Raji (cell line): ENCODE data around the gene NUP54.

Source experiments
- POLR2A ChIP-seq: IDR thresholded peaks from 2 replicates; pipeline ENCODE4 v1.6.1; 2011; ENCODE audit warnings: low read depth, low read length, control low read depth; ENCODE audit not compliant: insufficient read depth

NUP54 gene

DNA sequence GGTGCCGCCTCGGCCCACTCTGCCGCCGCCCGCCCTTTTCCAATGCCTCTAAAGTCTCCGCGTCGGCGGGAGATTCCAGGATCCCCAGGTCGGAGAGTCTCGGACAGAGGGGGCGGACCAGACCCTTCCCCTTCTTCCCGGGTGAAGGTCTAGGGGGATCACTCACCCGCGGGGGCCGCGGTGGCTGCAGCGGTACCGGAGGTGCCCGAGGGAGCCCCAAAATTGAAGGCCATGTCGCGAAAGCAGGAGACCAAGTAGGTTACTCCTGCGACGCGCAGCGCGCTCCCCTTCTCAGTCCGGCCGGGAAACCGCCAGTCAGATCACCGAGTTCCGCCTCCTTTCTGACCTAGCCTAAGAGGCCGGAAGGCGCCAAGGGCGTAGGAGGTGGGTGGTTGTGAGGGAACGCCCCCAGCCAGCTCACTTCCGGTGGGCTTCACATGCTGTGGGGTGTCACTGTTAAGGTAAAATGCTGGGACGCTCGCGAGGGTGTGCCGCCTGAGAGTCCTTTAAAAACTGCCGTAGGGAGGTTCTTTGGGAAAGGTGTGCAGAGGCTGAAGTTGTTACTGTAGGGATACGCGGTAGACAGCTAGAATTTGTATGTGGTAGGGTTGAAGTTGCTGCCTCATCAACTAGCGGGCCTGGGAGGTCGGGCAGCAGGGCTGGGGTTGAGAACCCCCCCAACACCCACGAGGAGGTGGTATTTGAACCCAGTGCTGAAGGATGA is at the start of gene NUP54:
NUP54 (minus strand) TSS at position 256 of the 724 bp plus-strand sequence; CDS start at position 233, 23 bp downstream.
- TF ChIP-seq POLR2A = peak; percentile 90

GRCh38 chr4:76197031-76197743 is 49.0 kb upstream of the NUP54 start:
- no peak for TF ChIP-seq POLR2A

DNA sequence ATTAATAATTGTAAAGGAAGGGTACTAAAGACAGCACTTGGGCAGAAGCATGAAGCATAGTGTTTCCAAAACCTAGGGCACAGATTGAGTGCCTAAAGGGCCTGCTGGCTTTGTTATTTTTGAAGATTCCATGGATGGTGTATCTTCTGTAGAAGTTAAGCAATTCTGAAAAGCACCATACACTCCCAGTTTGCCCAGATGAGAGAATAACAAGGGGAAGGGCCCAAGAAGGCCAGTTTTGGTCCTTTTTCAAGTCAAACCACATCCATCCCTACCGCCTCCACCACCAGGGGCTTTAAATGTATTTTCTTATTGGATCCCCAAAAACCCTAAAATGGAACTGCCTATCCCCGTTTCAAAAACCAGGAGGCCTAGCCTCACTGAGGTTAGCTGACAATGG is 48.2 kb upstream of the NUP54 start:
- TF ChIP-seq POLR2A = no peak

DNA sequence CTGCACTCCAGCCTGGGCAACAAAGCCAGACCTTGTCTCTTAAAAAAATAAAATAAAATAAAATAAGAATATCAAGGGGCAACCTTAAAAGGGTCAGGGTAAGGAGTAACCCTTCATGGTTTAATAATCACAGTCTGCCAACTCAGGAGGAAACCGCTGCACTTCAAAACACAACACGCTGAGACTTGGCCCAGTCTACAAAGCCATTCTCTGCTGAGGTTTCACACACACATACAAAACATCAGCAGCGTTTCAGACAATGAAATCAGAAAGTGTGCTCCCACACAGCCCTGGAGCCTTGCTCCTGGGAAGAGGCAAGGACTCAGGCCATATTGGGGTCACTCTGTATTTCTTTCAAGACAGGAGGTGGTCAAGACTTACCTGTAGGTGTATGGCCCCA is 47.1 kb upstream of the NUP54 start:
- TF ChIP-seq POLR2A = no peak

GRCh38 chr4:76194325-76194724 is 46.1 kb upstream of the NUP54 start:
- TF ChIP-seq POLR2A = no peak

DNA sequence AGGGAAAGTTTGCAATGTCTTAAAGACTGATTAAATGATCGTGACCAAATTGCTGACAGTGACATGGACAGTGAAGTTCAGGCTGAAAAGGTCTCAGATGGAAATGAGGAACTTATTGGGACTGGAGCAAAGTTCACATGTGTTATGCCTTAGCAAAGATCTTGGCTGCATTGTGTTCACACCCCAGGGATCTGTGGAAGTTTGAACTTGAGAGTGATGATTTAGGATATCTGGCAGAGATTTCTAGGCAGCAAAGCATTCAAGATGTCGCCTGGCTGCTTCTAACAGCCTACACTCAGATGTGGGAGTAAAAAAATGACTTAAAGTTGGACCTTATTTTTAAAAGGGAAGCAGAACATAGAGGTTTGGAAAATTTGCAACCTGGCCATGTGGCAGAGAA is 44.0 kb upstream of the NUP54 start:
- TF ChIP-seq POLR2A = no peak

- TF ChIP-seq POLR2A = no peak
These were observed 40.4 kb upstream of the NUP54 start for GRCh38 chr4:76188557-76188956.

GRCh38 chr4:76188149-76188548 is 40.0 kb upstream of the NUP54 start:
- no peak for TF ChIP-seq POLR2A

- no peak for TF ChIP-seq POLR2A
These were observed 39.0 kb upstream of the NUP54 start for GRCh38 chr4:76187152-76187551.

- TF ChIP-seq POLR2A = no peak
These were observed 34.3 kb upstream of the NUP54 start for GRCh38 chr4:76182463-76182862.

- TF ChIP-seq POLR2A = no peak
These were observed 31.5 kb upstream of the NUP54 start for GRCh38 chr4:76179398-76180318.

- no peak for TF ChIP-seq POLR2A
These were observed 30.1 kb upstream of the NUP54 start for GRCh38 chr4:76178296-76178695.

DNA sequence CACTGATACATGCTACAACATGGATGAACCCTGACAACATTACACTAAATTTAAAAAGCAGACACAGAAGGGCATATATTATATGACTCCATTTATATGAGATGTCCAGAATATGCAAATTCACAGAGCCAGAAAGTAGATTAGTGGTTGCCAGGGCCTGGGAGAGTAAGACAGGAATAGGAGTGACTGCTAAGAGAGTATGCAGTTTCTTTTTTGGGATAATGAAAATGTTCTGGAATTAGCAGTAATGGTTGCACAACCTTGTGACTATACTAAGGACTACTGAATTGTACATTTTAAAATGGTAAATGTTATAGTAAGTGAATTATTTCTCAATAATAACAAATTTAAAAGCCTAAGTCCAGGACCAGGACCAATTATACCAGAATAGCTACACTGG is 29.5 kb upstream of the NUP54 start:
- TF ChIP-seq POLR2A = no peak

DNA sequence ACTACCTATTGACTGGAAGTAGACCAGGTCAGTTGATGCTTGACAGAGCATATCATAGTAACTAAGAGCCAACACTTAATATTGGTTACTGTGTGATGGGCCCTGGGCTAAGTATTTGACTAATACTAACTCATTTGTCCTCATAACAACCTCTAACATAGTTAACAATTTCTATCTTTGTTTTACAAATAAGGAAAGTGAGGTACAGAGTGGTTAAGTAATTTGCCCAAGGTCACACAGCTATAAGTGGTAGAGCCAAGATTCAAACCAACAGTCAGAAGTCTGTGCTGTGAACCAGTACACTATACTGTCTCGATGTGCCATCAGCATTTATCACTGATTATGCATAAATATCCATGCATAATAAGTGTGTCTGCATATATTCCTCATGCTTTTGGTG is 27.1 kb upstream of the NUP54 start:
- no peak for TF ChIP-seq POLR2A

DNA sequence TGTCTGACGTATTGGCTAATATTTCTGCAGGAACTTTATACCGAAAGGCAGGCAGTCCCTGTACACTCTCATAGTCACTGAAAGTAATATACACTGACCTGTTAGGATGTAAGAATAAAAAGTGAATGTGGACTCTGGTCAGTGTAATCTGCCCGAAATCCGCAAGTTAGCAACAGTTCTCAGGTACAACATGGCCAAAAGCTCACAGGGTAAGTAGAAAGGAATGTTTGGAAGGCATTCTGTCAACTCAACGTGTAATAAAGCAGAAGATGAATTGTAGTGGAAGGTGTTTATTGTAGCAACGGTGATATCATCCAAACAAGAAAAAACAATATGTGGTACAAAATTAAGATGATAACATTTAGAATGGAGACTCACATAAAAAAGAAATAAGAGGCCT is 26.0 kb upstream of the NUP54 start:
- TF ChIP-seq POLR2A = no peak

DNA sequence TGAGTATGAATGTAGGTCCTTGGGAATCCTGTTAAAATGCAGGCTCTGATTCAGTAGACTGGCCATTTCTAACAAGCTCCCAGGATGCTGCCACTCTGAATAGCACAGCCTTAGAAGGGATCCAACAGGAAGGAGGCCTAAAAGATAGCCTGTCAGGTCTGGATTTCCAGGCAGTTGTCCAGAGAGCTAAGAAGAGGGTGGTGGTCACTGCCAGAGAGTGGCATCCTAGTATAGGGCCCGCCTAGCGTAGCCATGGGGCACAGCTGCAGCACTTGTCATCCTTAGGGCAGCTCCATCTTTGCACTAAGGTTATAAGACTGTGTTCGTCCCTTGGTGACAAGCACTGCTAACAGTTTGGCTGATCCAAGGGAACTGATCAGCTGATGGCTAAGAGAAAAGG is 20.5 kb upstream of the NUP54 start:
- TF ChIP-seq POLR2A = no peak

GRCh38 chr4:76166480-76166879 is 18.3 kb upstream of the NUP54 start:
- TF ChIP-seq POLR2A = no peak
